ENCODE results near the gene SPARC.

SPARC gene

GRCh38 chr5:151661968-151662732 is 24.6 kb downstream of the SPARC start:
- WGBS, result 92% methylated on average over 4 of the region's 4 CpGs
- no peak for DNase-seq
- Histone ChIP-seq H3K4me3 (ENCODE audit: insufficient read depth in 1 of 2, low read depth in 1 of 2, low read length in 2 of 2) (no peak overlapping the region), H3K27ac (ENCODE audit: low read length, poor library complexity, severe bottlenecking) (peak overlapping the region; percentile 29), H3K4ac (ENCODE audit: low read depth in 1 of 2, low read length in 2 of 2) (no peak overlapping the region), H3K4me2 (ENCODE audit: low read length, poor library complexity, severe bottlenecking) (no peak overlapping the region), H3K4me1 (ENCODE audit: control insufficient read depth, insufficient read depth, low read depth, low read length) (peaks cover 25% of the 10 kb centered on the region), H3K23ac (ENCODE audit: low read length in 2 of 2) (no peak overlapping the region), H4K91ac (ENCODE audit: low read length) (no peak overlapping the region), H3K18ac (ENCODE audit: low read depth in 1 of 2, low read length in 2 of 2) (no peak overlapping the region), H2BK120ac (ENCODE audit: low read depth, low read length) (no peak overlapping the region), H2BK15ac (ENCODE audit: low read depth, poor library complexity, severe bottlenecking) (no peak overlapping the region), H3K9ac (ENCODE audit: low read length) (peak overlapping the region; percentile 74), H3K9me3 (ENCODE audit: control insufficient read depth, low read length) (no peaks in the 10 kb centered on the region), H2AK5ac (ENCODE audit: low read length, severe bottlenecking) (no peak overlapping the region), H2BK12ac (ENCODE audit: low read length in 2 of 2) (no peak overlapping the region), H3K14ac (ENCODE audit: low read length in 2 of 2) (no peak overlapping the region), H2AFZ (ENCODE audit: low read depth, low read length) (no peak overlapping the region), H3K79me1 (replicated peaks; ENCODE audit: low read length, poor library complexity, severe bottlenecking) (no peaks in the 10 kb centered on the region), H3K27me3 (ENCODE audit: control insufficient read depth in 1 of 2, insufficient read depth in 1 of 2, low read length in 2 of 2) (no peaks in the 10 kb centered on the region), H4K8ac (ENCODE audit: low read length) (no peak overlapping the region), H2BK5ac (ENCODE audit: low read depth, low read length, poor library complexity, severe bottlenecking) (no peak overlapping the region), H3K36me3 (ENCODE audit: control insufficient read depth in 1 of 2, insufficient read depth in 2 of 2, low read depth in 1 of 2, low read length in 2 of 2) (peaks cover 43 to 63% of the 10 kb centered on the region in 2 experiments)

- H2BK5ac ChIP-seq (ENCODE audit: low read depth, low read length, poor library complexity, severe bottlenecking), result no peak overlapping the region
- H3K27me3 ChIP-seq (ENCODE audit: control insufficient read depth in 1 of 2, insufficient read depth in 1 of 2, low read length in 2 of 2), result no peaks in the 10 kb centered on the region
- DNase-seq, result peak; percentile 73
- peak overlapping the region; percentile 28 for H3K27ac ChIP-seq (ENCODE audit: low read length, poor library complexity, severe bottlenecking)
- H4K91ac ChIP-seq (ENCODE audit: low read length), result no peak overlapping the region
- peak overlapping the region; percentile 74 for H3K9ac ChIP-seq (ENCODE audit: low read length)
- peaks cover 20% of the 10 kb centered on the region for H3K4me1 ChIP-seq (ENCODE audit: control insufficient read depth, insufficient read depth, low read depth, low read length)
- H4K8ac ChIP-seq (ENCODE audit: low read length), result no peak overlapping the region
- H3K4me3 ChIP-seq (ENCODE audit: insufficient read depth in 1 of 2, low read depth in 1 of 2, low read length in 2 of 2), result no peak overlapping the region
- no peak overlapping the region for H2AFZ ChIP-seq (ENCODE audit: low read depth, low read length)
- H3K4ac ChIP-seq (ENCODE audit: low read depth in 1 of 2, low read length in 2 of 2), result no peak overlapping the region
- no peak overlapping the region for H2BK12ac ChIP-seq (ENCODE audit: low read length in 2 of 2)
- no peaks in the 10 kb centered on the region for H3K9me3 ChIP-seq (ENCODE audit: control insufficient read depth, low read length)
- peaks cover 31 to 50% of the 10 kb centered on the region in 2 experiments for H3K36me3 ChIP-seq (ENCODE audit: control insufficient read depth in 1 of 2, insufficient read depth in 2 of 2, low read depth in 1 of 2, low read length in 2 of 2)
- 69% methylated on average over 11 of the region's 12 CpGs for WGBS
- no peak overlapping the region for H2BK120ac ChIP-seq (ENCODE audit: low read depth, low read length)
- H2AK5ac ChIP-seq (ENCODE audit: low read length, severe bottlenecking), result no peak overlapping the region
- H3K23ac ChIP-seq (ENCODE audit: low read length in 2 of 2), result no peak overlapping the region
- no peaks in the 10 kb centered on the region for H3K79me1 ChIP-seq (replicated peaks; ENCODE audit: low read length, poor library complexity, severe bottlenecking)
- H3K18ac ChIP-seq (ENCODE audit: low read depth in 1 of 2, low read length in 2 of 2), result no peak overlapping the region
- H3K14ac ChIP-seq (ENCODE audit: low read length in 2 of 2), result no peak overlapping the region
- H2BK15ac ChIP-seq (ENCODE audit: low read depth, poor library complexity, severe bottlenecking), result no peak overlapping the region
- H3K4me2 ChIP-seq (ENCODE audit: low read length, poor library complexity, severe bottlenecking), result no peak overlapping the region
Measured at GRCh38 chr5:151660616-151661495, 25.9 kb downstream of the SPARC start.

- peaks cover 16 to 33% of the 10 kb centered on the region in 2 experiments for H3K36me3 ChIP-seq (ENCODE audit: control insufficient read depth in 1 of 2, insufficient read depth in 2 of 2, low read depth in 1 of 2, low read length in 2 of 2)
- no peak overlapping the region for H3K4me2 ChIP-seq (ENCODE audit: low read length, poor library complexity, severe bottlenecking)
- no peak overlapping the region for H2BK5ac ChIP-seq (ENCODE audit: low read depth, low read length, poor library complexity, severe bottlenecking)
- no peak overlapping the region for H2AFZ ChIP-seq (ENCODE audit: low read depth, low read length)
- peaks cover 9% of the 10 kb centered on the region for H3K4me1 ChIP-seq (ENCODE audit: control insufficient read depth, insufficient read depth, low read depth, low read length)
- H4K8ac ChIP-seq (ENCODE audit: low read length), result no peak overlapping the region
- DNase-seq, result peak; percentile 85
- peak overlapping the region in 1 of 2 experiments; percentile 57 for H3K4ac ChIP-seq (ENCODE audit: low read depth in 1 of 2, low read length in 2 of 2)
- peak overlapping the region; percentile 42 to 66 for H3K18ac ChIP-seq (ENCODE audit: low read depth in 1 of 2, low read length in 2 of 2)
- no peaks in the 10 kb centered on the region for H3K9me3 ChIP-seq (ENCODE audit: control insufficient read depth, low read length)
- H4K91ac ChIP-seq (ENCODE audit: low read length), result no peak overlapping the region
- H2AK5ac ChIP-seq (ENCODE audit: low read length, severe bottlenecking), result peak overlapping the region; percentile 89
- peak overlapping the region in 1 of 2 experiments; percentile 52 for H2BK12ac ChIP-seq (ENCODE audit: low read length in 2 of 2)
- H3K27me3 ChIP-seq (ENCODE audit: control insufficient read depth in 1 of 2, insufficient read depth in 1 of 2, low read length in 2 of 2), result no peaks in the 10 kb centered on the region
- peak overlapping the region; percentile 55 for H3K27ac ChIP-seq (ENCODE audit: low read length, poor library complexity, severe bottlenecking)
- no peak overlapping the region for H2BK120ac ChIP-seq (ENCODE audit: low read depth, low read length)
- no peak overlapping the region for H2BK15ac ChIP-seq (ENCODE audit: low read depth, poor library complexity, severe bottlenecking)
- WGBS, result 8% methylated on average over 10 of the region's 10 CpGs
- H3K4me3 ChIP-seq (ENCODE audit: insufficient read depth in 1 of 2, low read depth in 1 of 2, low read length in 2 of 2), result no peak overlapping the region
- no peak overlapping the region for H3K23ac ChIP-seq (ENCODE audit: low read length in 2 of 2)
- H3K9ac ChIP-seq (ENCODE audit: low read length), result peak overlapping the region; percentile 74
- H3K79me1 ChIP-seq (replicated peaks; ENCODE audit: low read length, poor library complexity, severe bottlenecking), result no peaks in the 10 kb centered on the region
- H3K14ac ChIP-seq (ENCODE audit: low read length in 2 of 2), result no peak overlapping the region
Measured at GRCh38 chr5:151659001-151659754, 27.5 kb downstream of the SPARC start.

All from mesenchymal stem cell (in vitro differentiated cells and primary cell).